ENCODE data around the gene AMH.

DNA sequence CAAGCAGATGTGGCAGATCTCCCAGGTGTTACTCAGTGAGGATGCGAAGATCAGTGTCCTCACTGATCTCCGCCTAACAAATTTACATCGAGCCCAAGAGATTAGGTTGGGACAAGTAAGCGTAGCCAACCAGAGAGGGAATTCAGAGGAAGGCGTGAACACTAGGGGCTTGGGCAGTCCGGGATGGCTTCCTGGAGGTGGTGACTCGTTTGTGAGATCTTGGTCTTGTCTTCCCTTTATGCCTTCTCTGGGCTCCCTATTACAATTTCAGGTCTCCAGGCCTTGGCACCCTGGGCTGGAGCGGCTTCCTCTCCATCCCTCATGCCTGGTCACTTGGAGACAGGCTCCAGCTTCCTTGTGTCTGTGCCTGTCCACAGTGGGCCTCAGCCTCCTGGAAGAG lies 6.3 kb upstream of the AMH start:
- TF ChIP-seq TAF1 (IDR thresholded peaks at IDR 0.05; ENCODE audit: borderline replicate concordance, insufficient read depth, low read length) (no peak), POLR2AphosphoS5 (IDR thresholded peaks at IDR 0.05; ENCODE audit: low read depth, low read length) (no peak), SIN3A (IDR thresholded peaks at IDR 0.05; ENCODE audit: borderline replicate concordance, insufficient read depth, low read length) (no peak), FOXP2 (optimal IDR thresholded peaks at IDR 0.05; ENCODE audit: borderline replicate concordance, extremely low read depth, extremely low read length, insufficient read depth) (no peak)
